Measurements from ENCODE around the gene WDR37.

Gene WDR37

GRCh38 chr10:1130995-1131790, 75.0 kb downstream of the WDR37 start:
- DNase-seq, result no peak

- no peak for DNase-seq
Observed at GRCh38 chr10:1132584-1132983, 76.4 kb downstream of the WDR37 start.

DNA sequence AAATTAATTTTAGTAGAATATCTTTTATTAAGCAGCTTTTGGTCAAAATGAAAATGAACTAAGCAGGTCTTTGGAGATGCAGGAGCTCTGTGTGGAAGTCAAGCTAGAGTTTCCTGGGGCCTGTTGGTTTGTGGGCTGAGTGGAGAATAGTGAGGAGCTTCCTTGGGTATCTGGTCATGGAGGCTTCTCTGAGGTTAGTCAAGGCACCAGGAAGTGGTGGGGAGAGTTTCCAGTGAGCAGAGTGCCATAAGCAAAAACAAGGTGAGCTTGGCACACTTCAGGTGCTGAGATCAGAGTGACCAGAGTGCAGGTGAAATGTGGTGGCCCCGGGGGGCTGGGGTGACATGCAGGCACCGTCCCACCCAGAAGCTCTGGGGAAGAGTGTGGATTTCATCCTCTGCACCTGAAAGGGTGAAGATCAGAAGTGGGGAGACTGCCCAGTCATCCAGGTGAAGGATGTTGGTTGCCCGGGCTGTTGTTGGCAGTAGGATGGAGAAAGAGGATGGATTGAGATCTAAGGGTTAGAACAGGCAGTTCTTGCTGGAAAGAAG, 77.4 kb downstream of the WDR37 start:
- DNase-seq, result no peak

DNA sequence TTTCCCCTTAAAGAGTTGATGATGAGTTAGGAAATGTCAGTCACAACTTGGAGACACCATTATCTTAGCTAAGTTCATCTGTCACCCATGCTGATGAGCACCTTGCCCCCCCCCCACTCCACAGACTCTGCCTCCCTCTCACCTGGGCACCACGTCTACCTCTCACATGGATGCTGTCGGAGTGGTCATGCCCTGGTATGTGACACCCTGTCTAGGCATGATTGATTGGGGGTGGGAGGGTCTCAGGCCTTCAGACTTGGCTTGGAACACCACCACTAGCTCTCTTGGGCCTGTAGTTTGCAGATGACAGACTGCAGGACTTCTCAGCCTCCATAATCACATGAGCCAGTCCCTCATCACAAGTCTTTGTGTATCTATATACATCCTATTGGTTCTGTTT, 78.0 kb downstream of the WDR37 start:
- no peak for DNase-seq

DNA sequence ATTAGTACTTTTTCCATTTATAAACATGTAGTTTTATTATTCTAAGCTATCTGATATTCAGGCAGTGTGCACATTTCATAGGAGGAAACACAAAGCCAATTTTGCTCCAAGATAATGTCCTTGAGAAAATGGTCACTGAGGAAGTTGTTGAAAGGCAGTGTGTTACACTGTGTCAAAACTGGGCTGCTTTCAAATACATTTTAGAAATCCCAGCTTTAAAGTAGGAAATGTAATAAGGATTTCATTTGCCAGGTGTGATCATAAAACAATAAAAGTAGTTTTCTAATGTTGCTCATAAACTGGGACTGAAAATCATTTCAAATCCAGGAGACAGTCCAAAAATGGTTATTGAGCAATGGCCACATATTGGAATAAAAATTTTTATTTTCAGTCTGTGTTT, 80.1 kb downstream of the WDR37 start:
- DNase-seq, result no peak

- no peak for DNase-seq
Observed at GRCh38 chr10:1137499-1138163, 81.4 kb downstream of the WDR37 start.

DNA sequence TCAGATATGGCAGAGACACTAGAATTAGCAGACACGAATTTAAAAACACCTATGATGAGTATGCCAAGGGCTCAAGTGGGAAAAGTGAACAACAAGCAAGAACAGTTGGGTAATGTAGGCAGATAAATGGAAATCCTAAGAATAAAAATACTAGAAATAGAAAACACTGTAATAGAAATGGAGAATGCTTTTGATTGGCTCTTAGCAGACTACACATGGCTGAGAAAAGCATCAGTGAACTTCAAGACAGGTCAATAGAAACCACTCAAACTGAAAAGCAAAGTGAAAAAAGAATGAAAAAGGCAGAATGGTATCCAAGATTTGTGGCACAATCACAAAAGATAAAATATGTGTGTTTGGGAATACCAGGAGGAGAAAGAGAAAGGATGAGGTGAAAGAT, 82.3 kb downstream of the WDR37 start:
- DNase-seq, result no peak

- DNase-seq, result no peak
Observed at GRCh38 chr10:1141261-1141660, 85.1 kb downstream of the WDR37 start.

GRCh38 chr10:1141701-1142100, 85.5 kb downstream of the WDR37 start:
- no peak for DNase-seq

GRCh38 chr10:1142596-1142995, 86.4 kb downstream of the WDR37 start:
- DNase-seq, result no peak

DNA sequence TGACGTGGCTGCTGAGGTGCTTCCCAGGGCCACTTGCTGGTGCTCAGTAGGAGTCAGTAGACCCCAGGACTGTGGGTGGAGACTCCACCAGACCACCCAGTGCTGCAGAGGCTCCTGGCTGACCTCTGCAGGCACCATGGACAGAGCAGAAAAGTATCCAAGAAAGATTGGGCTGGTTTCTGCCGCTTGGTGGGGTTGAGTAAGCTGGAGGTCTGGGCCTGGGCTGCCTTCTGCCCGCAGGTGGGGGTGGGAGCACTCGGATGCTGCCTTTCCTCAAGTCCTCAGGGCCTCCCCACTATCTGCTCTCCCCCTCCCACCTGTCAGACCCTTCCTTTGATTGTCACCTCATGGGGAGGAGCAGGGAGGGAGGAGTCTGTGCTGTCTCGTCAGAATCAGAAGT, 91.6 kb downstream of the WDR37 start:
- DNase-seq, result no peak

GRCh38 chr10:1148855-1149605, 92.8 kb downstream of the WDR37 start:
- no peak for DNase-seq

- no peak for DNase-seq
Observed at GRCh38 chr10:1149793-1150637, 93.8 kb downstream of the WDR37 start.

- no peak for DNase-seq
Observed at GRCh38 chr10:1150638-1150955, 94.4 kb downstream of the WDR37 start.

DNA sequence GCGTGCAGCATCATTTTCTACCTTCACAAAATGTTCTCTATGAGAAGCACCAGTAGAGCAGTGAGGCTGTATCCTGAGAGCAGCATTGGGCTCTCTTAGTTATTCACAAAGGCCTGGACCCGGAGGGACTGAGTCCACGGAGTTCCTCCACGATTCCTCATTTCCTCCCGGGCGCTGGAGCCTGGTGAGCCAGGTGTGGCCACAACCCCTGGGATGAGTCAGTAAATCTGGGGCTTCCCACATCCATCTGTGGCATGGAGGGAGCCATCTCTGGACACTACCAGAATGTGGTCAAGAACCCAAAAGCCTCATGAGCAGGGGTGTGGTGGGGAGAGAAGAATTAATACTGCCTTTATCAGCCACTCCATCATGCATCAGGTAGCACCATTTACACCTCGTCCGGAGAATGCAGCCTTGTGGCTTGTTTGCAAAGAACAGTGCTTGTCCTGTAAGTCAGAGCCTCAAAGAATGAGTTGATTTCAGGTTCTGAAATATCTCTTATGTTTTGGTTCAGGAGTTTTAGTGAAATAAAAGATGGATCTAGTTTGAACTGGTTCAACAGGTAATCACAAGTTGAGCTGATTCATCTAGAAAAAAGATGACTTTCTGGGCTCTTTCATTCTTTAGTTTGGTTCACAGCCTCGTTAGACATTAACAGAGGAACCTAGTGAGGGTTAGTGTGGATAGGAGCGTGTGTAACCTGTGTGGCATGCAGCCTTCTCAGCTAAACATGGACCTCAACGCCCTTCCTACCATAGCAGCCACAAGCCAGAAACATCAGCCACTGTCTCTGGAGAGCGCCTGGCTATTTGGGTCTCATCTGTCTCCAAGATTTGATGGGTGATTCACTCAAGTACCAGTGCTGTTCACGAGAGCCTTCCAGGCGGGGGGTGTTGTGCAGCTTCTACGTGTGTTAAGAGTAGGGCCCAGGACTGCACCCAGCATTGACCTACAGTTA, 95.2 kb downstream of the WDR37 start:
- no peak for DNase-seq

DNA sequence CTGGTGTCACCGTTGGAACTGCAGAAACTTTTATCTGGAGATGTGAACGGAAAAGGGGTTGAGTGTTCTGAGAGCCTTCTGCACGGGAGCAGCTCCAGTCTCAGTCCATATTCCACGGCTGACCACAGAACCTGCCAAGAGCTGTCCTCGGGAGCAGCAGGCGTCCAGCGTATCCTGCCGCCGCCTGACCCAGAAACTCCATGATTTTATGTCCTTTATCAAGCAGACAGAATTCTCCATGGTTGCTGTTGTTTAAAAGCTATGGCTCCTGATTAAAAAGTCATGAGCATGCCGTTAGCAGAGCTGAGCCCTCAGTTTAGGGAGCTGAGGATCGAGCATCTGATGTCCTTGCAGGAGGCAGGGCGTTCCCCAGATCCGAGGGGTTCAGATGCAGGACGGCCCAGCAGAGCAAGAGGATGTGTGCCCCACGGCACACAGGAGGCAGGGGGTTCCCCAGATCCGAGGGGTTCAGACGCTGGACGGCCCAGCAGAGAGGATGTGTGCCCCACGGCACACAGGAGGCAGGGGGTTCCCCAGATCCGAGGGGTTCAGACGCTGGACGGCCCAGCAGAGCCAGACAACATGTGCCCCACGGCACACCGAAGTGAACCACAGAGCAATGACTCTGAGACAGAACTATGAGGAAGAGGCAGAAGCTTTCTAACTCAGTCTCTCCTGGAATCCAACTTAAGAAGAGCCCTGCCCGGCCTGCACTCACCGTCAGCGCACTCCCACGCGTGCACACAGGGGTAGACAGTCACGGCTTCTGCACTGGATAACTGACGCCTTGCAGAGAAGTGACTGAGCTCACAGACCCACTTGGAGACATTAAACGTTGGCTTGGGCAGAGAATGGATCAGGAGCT, 96.4 kb downstream of the WDR37 start:
- DNase-seq, result no peak

GRCh38 chr10:1153251-1153763, 97.1 kb downstream of the WDR37 start:
- no peak for DNase-seq

- no peak for DNase-seq
Observed at GRCh38 chr10:1153805-1154351, 97.7 kb downstream of the WDR37 start.

DNA sequence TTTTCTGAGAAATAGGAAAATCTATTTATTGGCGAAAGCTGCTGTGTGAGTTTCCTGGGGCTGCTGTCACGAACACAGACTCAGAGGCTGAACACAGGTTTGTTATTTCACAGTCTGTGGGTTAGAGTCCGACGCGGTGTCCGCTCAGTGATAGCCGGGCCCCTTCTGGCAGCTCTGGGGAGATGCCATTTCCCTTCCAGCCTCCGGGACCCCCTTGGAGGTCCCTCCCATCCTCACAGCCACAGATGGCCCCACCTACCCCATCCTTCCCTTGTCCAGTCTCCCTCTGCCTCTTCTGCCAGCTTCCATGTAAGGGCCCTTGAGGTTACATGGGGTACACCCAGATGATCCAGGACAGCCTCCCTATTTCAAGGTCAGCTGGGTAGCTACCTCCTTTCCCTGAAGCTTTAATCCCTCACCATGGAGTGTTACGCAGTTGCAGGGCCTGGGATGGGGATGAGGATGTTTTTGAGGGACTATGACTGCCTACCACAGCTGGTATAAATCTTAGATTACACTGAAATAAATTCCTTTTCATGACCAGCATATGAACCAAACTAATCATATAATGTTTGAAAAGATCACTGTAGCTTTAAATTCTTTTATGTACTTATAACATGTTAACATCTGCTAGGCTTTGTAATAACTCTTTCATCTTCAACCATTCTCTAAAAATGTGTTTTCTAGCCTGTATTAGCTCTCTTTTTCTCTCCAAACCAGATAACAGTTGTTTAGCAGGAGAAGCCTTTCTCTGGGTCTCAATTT, 98.5 kb downstream of the WDR37 start:
- DNase-seq, result no peak

Data from cortex of kidney (tissue), 1 donor.